GM19025 (cell line): Measurements from ENCODE around the gene UBE2O.

Experiments used
- ATAC-seq: cut with Tn5 transposase; IDR thresholded peaks from one replicate; pipeline ENCODE4 v1.9.1; 2021; ENCODE audit warnings: mild to moderate bottlenecking, low read depth, moderate library complexity; ENCODE audit not compliant: unreplicated experiment

UBE2O gene

GRCh38 chr17:76468634-76469010 is 15.7 kb upstream of the UBE2O start:
- ATAC-seq, result no peak

- no peak for ATAC-seq
Observed at GRCh38 chr17:76467809-76468633, 15.1 kb upstream of the UBE2O start.

- no peak for ATAC-seq
Observed at GRCh38 chr17:76467366-76467765, 14.4 kb upstream of the UBE2O start, which contains the start of gene AANAT. TSS of gene AANAT (plus strand) at chr17:76467603. CDS start at chr17:76468747, 1,144 bp downstream.

GRCh38 chr17:76466775-76467130 is 13.8 kb upstream of the UBE2O start:
- no peak for ATAC-seq

- ATAC-seq, result no peak
Observed at GRCh38 chr17:76462556-76463290, 9.8 kb upstream of the UBE2O start.

- ATAC-seq, result no peak
Observed at GRCh38 chr17:76461765-76462555, 9.0 kb upstream of the UBE2O start.

GRCh38 chr17:76459674-76460073 is 6.7 kb upstream of the UBE2O start:
- no peak for ATAC-seq

GRCh38 chr17:76458580-76459490 is 5.9 kb upstream of the UBE2O start:
- ATAC-seq, result no peak

- ATAC-seq, result no peak
Observed at GRCh38 chr17:76453431-76453743, 435 bp upstream of the UBE2O start.

- no peak for ATAC-seq
Observed at GRCh38 chr17:76452127-76452659, 759 bp downstream of the UBE2O start.

GRCh38 chr17:76451506-76451905 is 1.4 kb downstream of the UBE2O start:
- ATAC-seq, result no peak

GRCh38 chr17:76449126-76449525 is 3.8 kb downstream of the UBE2O start:
- ATAC-seq, result no peak

GRCh38 chr17:76447931-76448652 is 4.9 kb downstream of the UBE2O start:
- no peak for ATAC-seq

- ATAC-seq, result no peak
Observed at GRCh38 chr17:76446449-76447231, 6.3 kb downstream of the UBE2O start.

- no peak for ATAC-seq
Observed at GRCh38 chr17:76445697-76446448, 7.1 kb downstream of the UBE2O start.

GRCh38 chr17:76444518-76445311 is 8.2 kb downstream of the UBE2O start:
- ATAC-seq, result no peak
